HEK293 (cell line): ENCODE results near the gene CDK14.

Experiments
- CTCF ChIA-PET: fragments of 350-600 bp; formaldehyde crosslinking; extraction: SDS; loops from one replicate; lab custom pipeline; 2021; ENCODE audit warnings: antibody characterized with exemption; lab: Yijun Ruan, JAX
- POLR2A ChIA-PET: fragments of 300-600 bp; formaldehyde crosslinking; extraction: SDS; loops from one replicate; lab custom pipeline; 2020; ENCODE audit warnings: antibody characterized with exemption, inconsistent platforms; lab: Yijun Ruan, JAX
- H3K27ac ChIP-seq: fragments of 200-500 bp; sonication (Bioruptor generic); 2 replicates; pipeline ENCODE4 v1.5.1; 2014; ENCODE audit warnings: low read depth, low read length, control low read depth, inconsistent platforms; ENCODE audit errors: extremely low read depth
- H3K36me3 ChIP-seq, 2 experiments: fragments of 200-500 bp in 1 of 2; sonication (Bioruptor generic) in 1 of 2; 1 replicate in 1 of 2; 2 replicates in 1 of 2; pipeline ENCODE4 v1.5.1; 2014 to 2017; ENCODE audit warnings: inconsistent platforms in 2 of 2, low read length in 2 of 2; ENCODE audit not compliant: control insufficient read depth in 2 of 2, insufficient read depth in 1 of 2
- H3K4me1 ChIP-seq: fragments of 200-500 bp; sonication (Bioruptor generic); 2 replicates; pipeline ENCODE4 v1.5.1; 2014; ENCODE audit warnings: mild to moderate bottlenecking, low read length, inconsistent platforms; ENCODE audit not compliant: control insufficient read depth, insufficient read depth
- H3K4me3 ChIP-seq: 2 replicates; pipeline ENCODE4 v1.5.1; 2011; ENCODE audit warnings: low read depth, mild to moderate bottlenecking, control low read depth, low read length, moderate library complexity
- H3K9me3 ChIP-seq: fragments of 200-500 bp; sonication (Bioruptor generic); 2 replicates; pipeline ENCODE4 v1.5.1; 2014; ENCODE audit warnings: low read depth, low read length, inconsistent platforms; ENCODE audit not compliant: control insufficient read depth, insufficient read depth
- GLI4 ChIP-seq: fragments of 450-650 bp; formaldehyde crosslinking; IDR thresholded peaks from 2 replicates; pipeline ENCODE4 v1.5.1; 2016; ENCODE audit warnings: missing biosample characterization, missing genetic modification characterization
- RBAK ChIP-seq: fragments of 450-650 bp; formaldehyde crosslinking; IDR thresholded peaks from 2 replicates; pipeline ENCODE4 v1.5.1; 2016; ENCODE audit warnings: missing biosample characterization, missing genetic modification characterization
- REPIN1 ChIP-seq: fragments of 450-650 bp; formaldehyde crosslinking; IDR thresholded peaks from 2 replicates; pipeline ENCODE4 v1.5.1; 2017; ENCODE audit warnings: missing biosample characterization, missing genetic modification characterization, low read depth
- ZBTB17 ChIP-seq: fragments of 450-650 bp; formaldehyde crosslinking; IDR thresholded peaks from 2 replicates; pipeline ENCODE4 v1.5.1; 2016; ENCODE audit warnings: missing biosample characterization, missing genetic modification characterization
- ZIC2 ChIP-seq: fragments of 450-650 bp; formaldehyde crosslinking; IDR thresholded peaks from 2 replicates; pipeline ENCODE4 v1.5.1; 2016; ENCODE audit warnings: missing biosample characterization, missing genetic modification characterization
- ZNF148 ChIP-seq: fragments of 450-650 bp; formaldehyde crosslinking; IDR thresholded peaks from 2 replicates; pipeline ENCODE4 v1.5.0; 2017; ENCODE audit warnings: missing biosample characterization, missing genetic modification characterization, borderline replicate concordance
- ZNF248 ChIP-seq: fragments of 450-650 bp; formaldehyde crosslinking; IDR thresholded peaks from 2 replicates; pipeline ENCODE4 v1.5.1; 2017; ENCODE audit warnings: missing biosample characterization, missing genetic modification characterization
- ZNF280D ChIP-seq: fragments of 450-650 bp; formaldehyde crosslinking; IDR thresholded peaks from 2 replicates; pipeline ENCODE4 v1.5.1; 2016; ENCODE audit warnings: missing biosample characterization, missing genetic modification characterization
- ZNF48 ChIP-seq: fragments of 450-650 bp; formaldehyde crosslinking; IDR thresholded peaks from 2 replicates; pipeline ENCODE4 v1.5.1; 2016; ENCODE audit warnings: missing biosample characterization, missing genetic modification characterization
- ZNF514 ChIP-seq: fragments of 450-650 bp; formaldehyde crosslinking; IDR thresholded peaks from 2 replicates; pipeline ENCODE4 v1.5.1; 2016; ENCODE audit warnings: missing biosample characterization, missing genetic modification characterization
- ZNF530 ChIP-seq: fragments of 450-650 bp; formaldehyde crosslinking; IDR thresholded peaks from 2 replicates; pipeline ENCODE4 v1.5.1; 2016; ENCODE audit warnings: low read depth, missing biosample characterization, missing genetic modification characterization
- ZNF548 ChIP-seq: fragments of 450-650 bp; formaldehyde crosslinking; IDR thresholded peaks from 2 replicates; pipeline ENCODE4 v1.5.1; 2016; ENCODE audit warnings: missing biosample characterization, missing genetic modification characterization
- ZNF654 ChIP-seq: fragments of 450-650 bp; formaldehyde crosslinking; IDR thresholded peaks from 2 replicates; pipeline ENCODE4 v1.5.1; 2016; ENCODE audit warnings: low read depth, missing biosample characterization, missing genetic modification characterization
- ZNF747 ChIP-seq: fragments of 450-650 bp; formaldehyde crosslinking; IDR thresholded peaks from 2 replicates; pipeline ENCODE4 v1.5.1; 2016; ENCODE audit warnings: missing biosample characterization, missing genetic modification characterization
- TF ChIP-seq, protein P1 (sequence below): fragments of 450-650 bp; IDR thresholded peaks from 2 replicates; pipeline ENCODE4 v1.5.1; 2018; ENCODE audit warnings: missing biosample characterization, missing genetic modification characterization
- TF ChIP-seq, protein P2 (sequence below): fragments of 450-650 bp; formaldehyde crosslinking; IDR thresholded peaks from 2 replicates; pipeline ENCODE4 v1.5.1; 2016; ENCODE audit warnings: missing biosample characterization, missing genetic modification characterization, low read depth

Gene CDK14

DNA sequence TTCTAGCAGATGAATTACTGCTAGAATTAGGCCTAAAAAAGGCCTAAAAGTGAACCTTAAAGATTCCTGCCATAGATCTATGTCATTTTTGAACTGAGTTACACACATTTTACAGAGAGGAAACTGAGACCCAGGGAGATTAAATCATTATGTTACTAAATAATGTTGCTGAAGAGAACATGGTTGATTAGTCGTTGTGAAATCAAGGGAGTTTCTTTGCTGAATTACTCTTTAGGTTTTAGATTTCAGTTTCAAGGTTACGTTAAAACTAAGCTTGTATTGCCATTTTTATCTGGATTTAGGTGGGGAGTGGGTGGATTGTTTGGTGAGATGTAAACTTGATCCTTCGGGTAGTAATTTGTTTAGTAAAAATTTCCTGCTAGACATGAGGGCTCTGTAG is 21.3 kb downstream of the CDK14 start:
- Histone ChIP-seq H3K9me3 (no peaks in the 10 kb centered on the region), H3K4me3 (no peak overlapping the region), H3K27ac (no peak overlapping the region), H3K4me1 (peaks cover 6% of the 10 kb centered on the region), H3K36me3 (no peaks in the 10 kb centered on the region)
- POLR2A ChIA-PET, result no interaction called here
- CTCF ChIA-PET, result no interaction called here
- no peak for TF ChIP-seq ZNF280D (tag by site-specific recombination)
- TF ChIP-seq, protein P1, sequence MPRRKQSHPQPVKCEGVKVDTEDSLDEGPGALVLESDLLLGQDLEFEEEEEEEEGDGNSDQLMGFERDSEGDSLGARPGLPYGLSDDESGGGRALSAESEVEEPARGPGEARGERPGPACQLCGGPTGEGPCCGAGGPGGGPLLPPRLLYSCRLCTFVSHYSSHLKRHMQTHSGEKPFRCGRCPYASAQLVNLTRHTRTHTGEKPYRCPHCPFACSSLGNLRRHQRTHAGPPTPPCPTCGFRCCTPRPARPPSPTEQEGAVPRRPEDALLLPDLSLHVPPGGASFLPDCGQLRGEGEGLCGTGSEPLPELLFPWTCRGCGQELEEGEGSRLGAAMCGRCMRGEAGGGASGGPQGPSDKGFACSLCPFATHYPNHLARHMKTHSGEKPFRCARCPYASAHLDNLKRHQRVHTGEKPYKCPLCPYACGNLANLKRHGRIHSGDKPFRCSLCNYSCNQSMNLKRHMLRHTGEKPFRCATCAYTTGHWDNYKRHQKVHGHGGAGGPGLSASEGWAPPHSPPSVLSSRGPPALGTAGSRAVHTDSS (tag by site-specific recombination), result no peak
- no peak for TF ChIP-seq ZIC2
- no peak for TF ChIP-seq ZNF514 (tag by site-specific recombination)
- TF ChIP-seq ZNF530 (tag by site-specific recombination), result no peak
- no peak for TF ChIP-seq ZNF248 (tag by site-specific recombination)
- no peak for TF ChIP-seq RBAK (tag by site-specific recombination)
- TF ChIP-seq, protein P2, sequence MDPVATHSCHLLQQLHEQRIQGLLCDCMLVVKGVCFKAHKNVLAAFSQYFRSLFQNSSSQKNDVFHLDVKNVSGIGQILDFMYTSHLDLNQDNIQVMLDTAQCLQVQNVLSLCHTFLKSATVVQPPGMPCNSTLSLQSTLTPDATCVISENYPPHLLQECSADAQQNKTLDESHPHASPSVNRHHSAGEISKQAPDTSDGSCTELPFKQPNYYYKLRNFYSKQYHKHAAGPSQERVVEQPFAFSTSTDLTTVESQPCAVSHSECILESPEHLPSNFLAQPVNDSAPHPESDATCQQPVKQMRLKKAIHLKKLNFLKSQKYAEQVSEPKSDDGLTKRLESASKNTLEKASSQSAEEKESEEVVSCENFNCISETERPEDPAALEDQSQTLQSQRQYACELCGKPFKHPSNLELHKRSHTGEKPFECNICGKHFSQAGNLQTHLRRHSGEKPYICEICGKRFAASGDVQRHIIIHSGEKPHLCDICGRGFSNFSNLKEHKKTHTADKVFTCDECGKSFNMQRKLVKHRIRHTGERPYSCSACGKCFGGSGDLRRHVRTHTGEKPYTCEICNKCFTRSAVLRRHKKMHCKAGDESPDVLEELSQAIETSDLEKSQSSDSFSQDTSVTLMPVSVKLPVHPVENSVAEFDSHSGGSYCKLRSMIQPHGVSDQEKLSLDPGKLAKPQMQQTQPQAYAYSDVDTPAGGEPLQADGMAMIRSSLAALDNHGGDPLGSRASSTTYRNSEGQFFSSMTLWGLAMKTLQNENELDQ (tag by site-specific recombination), result no peak
- TF ChIP-seq ZNF148 (tag by site-specific recombination), result no peak
- TF ChIP-seq ZBTB17, result no peak

- POLR2A ChIA-PET, result no interaction called here
These were observed 22.8 kb downstream of the CDK14 start for GRCh38 chr7:90618876-90619275.

More at GRCh38 chr7:90618876-90619275, 22.8 kb downstream of the CDK14 start:
- Histone ChIP-seq H3K36me3 (no peaks in the 10 kb centered on the region), H3K9me3 (no peaks in the 10 kb centered on the region), H3K4me1 (peaks cover 9% of the 10 kb centered on the region), H3K4me3 (no peak overlapping the region), H3K27ac (no peak overlapping the region)
- CTCF ChIA-PET, result interaction anchor here (0.6 kb wide), 2 partner anchors 10 to 11 kb away, joined by 3 to 4 read pairs; no protein-coding TSS in a partner anchor
- no peak for TF ChIP-seq REPIN1 (tag by site-specific recombination)
- TF ChIP-seq ZNF747 (tag by site-specific recombination), result no peak
- TF ChIP-seq GLI4 (tag by site-specific recombination), result no peak
- TF ChIP-seq ZNF654, result no peak
- TF ChIP-seq ZNF548 (tag by site-specific recombination), result no peak
- no peak for TF ChIP-seq ZNF48
